HEK293 (cell line): ENCODE data around the gene SHROOM4.

Source experiments
- CTCF ChIA-PET: fragments of 350-600 bp; formaldehyde crosslinking; extraction: SDS; loops from one replicate; lab custom pipeline; 2021; ENCODE audit warnings: antibody characterized with exemption; lab: Yijun Ruan, JAX
- POLR2A ChIA-PET: fragments of 300-600 bp; formaldehyde crosslinking; extraction: SDS; loops from one replicate; lab custom pipeline; 2020; ENCODE audit warnings: antibody characterized with exemption, inconsistent platforms; lab: Yijun Ruan, JAX
- H3K27ac ChIP-seq: fragments of 200-500 bp; sonication (Bioruptor generic); 2 replicates; pipeline ENCODE4 v1.5.1; 2014; ENCODE audit warnings: low read depth, low read length, control low read depth, inconsistent platforms; ENCODE audit errors: extremely low read depth
- H3K36me3 ChIP-seq, 2 experiments: fragments of 200-500 bp in 1 of 2; sonication (Bioruptor generic) in 1 of 2; 1 replicate in 1 of 2; 2 replicates in 1 of 2; pipeline ENCODE4 v1.5.1; 2014 to 2017; ENCODE audit warnings: inconsistent platforms in 2 of 2, low read length in 2 of 2; ENCODE audit not compliant: control insufficient read depth in 2 of 2, insufficient read depth in 1 of 2
- H3K4me1 ChIP-seq: fragments of 200-500 bp; sonication (Bioruptor generic); 2 replicates; pipeline ENCODE4 v1.5.1; 2014; ENCODE audit warnings: mild to moderate bottlenecking, low read length, inconsistent platforms; ENCODE audit not compliant: control insufficient read depth, insufficient read depth
- H3K4me3 ChIP-seq: 2 replicates; pipeline ENCODE4 v1.5.1; 2011; ENCODE audit warnings: low read depth, mild to moderate bottlenecking, control low read depth, low read length, moderate library complexity
- H3K9me3 ChIP-seq: fragments of 200-500 bp; sonication (Bioruptor generic); 2 replicates; pipeline ENCODE4 v1.5.1; 2014; ENCODE audit warnings: low read depth, low read length, inconsistent platforms; ENCODE audit not compliant: control insufficient read depth, insufficient read depth
- BCL11A ChIP-seq: fragments of 450-650 bp; formaldehyde crosslinking; IDR thresholded peaks from 2 replicates; pipeline ENCODE4 v1.5.1; 2016; ENCODE audit warnings: low read depth, missing biosample characterization, missing genetic modification characterization
- HOXD13 ChIP-seq: sonication (generic); formaldehyde crosslinking; IDR thresholded peaks from 2 replicates; pipeline ENCODE4 v1.8.0; 2022; ENCODE audit warnings: missing genetic modification reagents, borderline replicate concordance
- TCF7L2 ChIP-seq: IDR thresholded peaks from 2 replicates; pipeline ENCODE4 v1.6.1; 2011; ENCODE audit warnings: low read depth, mild to moderate bottlenecking, inconsistent platforms, low read length, moderate library complexity, borderline replicate concordance
- ZNF184 ChIP-seq: fragments of 450-650 bp; IDR thresholded peaks from 2 replicates; pipeline ENCODE4 v1.5.1; 2018; ENCODE audit warnings: missing biosample characterization, mild to moderate bottlenecking, missing genetic modification characterization
- ZNF248 ChIP-seq: fragments of 450-650 bp; formaldehyde crosslinking; IDR thresholded peaks from 2 replicates; pipeline ENCODE4 v1.5.1; 2017; ENCODE audit warnings: missing biosample characterization, missing genetic modification characterization
- ZNF366 ChIP-seq: fragments of 450-650 bp; formaldehyde crosslinking; conservative IDR thresholded peaks from 2 replicates; pipeline ENCODE4 v1.5.1; 2016; ENCODE audit warnings: missing biosample characterization, missing genetic modification characterization
- ZNF843 ChIP-seq: fragments of 450-650 bp; formaldehyde crosslinking; IDR thresholded peaks from 2 replicates; pipeline ENCODE4 v1.5.1; 2016; ENCODE audit warnings: missing biosample characterization, missing genetic modification characterization
- TF ChIP-seq, protein P1 (sequence below): fragments of 450-650 bp; formaldehyde crosslinking; IDR thresholded peaks from 2 replicates; pipeline ENCODE4 v1.5.1; 2017; ENCODE audit warnings: missing biosample characterization, missing genetic modification characterization
- TF ChIP-seq, protein P2 (sequence below): fragments of 450-650 bp; formaldehyde crosslinking; IDR thresholded peaks from 2 replicates; pipeline ENCODE4 v1.5.1; 2017; ENCODE audit warnings: missing biosample characterization, mild to moderate bottlenecking, missing genetic modification characterization, moderate library complexity
- TF ChIP-seq, protein P3 (sequence below): fragments of 450-650 bp; formaldehyde crosslinking; IDR thresholded peaks from 2 replicates; pipeline ENCODE4 v1.5.1; 2016; ENCODE audit warnings: missing biosample characterization, missing genetic modification characterization
- TF ChIP-seq, protein P4 (sequence below): fragments of 450-650 bp; formaldehyde crosslinking; IDR thresholded peaks from 2 replicates; pipeline ENCODE4 v1.5.1; 2016; ENCODE audit warnings: missing biosample characterization, missing genetic modification characterization
- TF ChIP-seq, protein P5 (sequence below): fragments of 450-650 bp; formaldehyde crosslinking; conservative IDR thresholded peaks from 2 replicates; pipeline ENCODE4 v1.5.1; 2016; ENCODE audit warnings: low read depth, missing biosample characterization, missing genetic modification characterization

SHROOM4 gene

DNA sequence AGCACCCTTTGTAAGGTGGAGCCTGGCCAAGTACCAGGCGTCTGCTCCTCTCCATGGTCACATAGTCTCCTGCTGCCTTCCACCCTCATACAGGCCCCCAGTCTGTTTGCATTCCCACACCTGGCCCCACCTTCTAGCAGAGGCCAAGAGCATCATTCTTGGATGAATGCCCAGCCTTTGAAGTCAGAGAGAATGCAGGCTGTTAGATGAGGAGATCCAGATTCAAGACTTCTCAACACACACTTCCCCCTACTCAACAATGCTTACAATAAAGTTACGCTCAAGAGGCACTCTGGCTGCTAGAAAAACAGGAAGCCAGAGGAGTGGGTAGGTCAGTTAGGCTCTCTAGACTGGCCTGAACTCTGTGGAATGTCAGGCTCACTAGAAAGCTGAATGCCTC lies 43.3 kb downstream of the SHROOM4 start:
- TF ChIP-seq, protein P1, sequence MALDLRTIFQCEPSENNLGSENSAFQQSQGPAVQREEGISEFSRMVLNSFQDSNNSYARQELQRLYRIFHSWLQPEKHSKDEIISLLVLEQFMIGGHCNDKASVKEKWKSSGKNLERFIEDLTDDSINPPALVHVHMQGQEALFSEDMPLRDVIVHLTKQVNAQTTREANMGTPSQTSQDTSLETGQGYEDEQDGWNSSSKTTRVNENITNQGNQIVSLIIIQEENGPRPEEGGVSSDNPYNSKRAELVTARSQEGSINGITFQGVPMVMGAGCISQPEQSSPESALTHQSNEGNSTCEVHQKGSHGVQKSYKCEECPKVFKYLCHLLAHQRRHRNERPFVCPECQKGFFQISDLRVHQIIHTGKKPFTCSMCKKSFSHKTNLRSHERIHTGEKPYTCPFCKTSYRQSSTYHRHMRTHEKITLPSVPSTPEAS: no peak
- TF ChIP-seq TCF7L2: 0 out of 2 replicates have a peak, but pooled peaks have one; percentile 14
- Histone ChIP-seq H3K4me1 (no peaks in the 10 kb centered on the region), H3K36me3 (no peaks in the 10 kb centered on the region), H3K9me3 (no peaks in the 10 kb centered on the region), H3K27ac (no peak overlapping the region), H3K4me3 (no peak overlapping the region)
- POLR2A ChIA-PET: no interaction called here
- CTCF ChIA-PET: interaction anchor here (1.4 kb wide), 1 partner anchor 132 kb away, joined by 4 read pairs; no protein-coding TSS in a partner anchor

DNA sequence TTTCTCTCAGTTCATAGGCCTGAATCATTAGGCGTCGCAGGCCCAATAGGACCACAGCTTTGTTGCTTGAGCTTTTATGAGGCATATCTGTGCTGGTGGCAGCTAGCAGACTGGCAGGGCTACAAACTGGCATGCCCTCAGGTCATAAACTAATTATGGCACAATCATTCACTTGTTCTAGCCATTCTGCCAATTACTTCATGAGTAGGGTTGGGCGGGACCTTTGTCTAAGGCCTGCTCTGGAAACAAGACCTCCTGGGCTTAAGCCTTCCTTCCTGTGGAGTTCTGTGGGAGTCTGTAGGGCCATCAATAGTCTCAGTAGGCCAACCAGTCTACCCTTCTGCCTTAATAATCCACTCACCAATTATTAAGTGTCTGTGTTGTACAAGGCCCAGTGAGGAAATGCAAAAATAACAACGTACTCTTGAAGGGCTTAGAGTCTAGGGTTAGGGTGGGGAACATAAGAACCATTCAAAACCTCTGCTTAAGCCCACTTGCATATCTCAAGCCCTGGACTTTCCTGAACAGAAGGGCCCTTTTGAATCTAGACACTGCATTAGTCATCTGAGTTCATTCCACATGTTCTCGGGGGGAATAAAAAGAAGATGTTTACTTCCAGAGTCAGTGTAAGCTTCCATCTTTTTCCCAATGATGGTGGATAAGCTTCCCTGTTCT lies 44.5 kb downstream of the SHROOM4 start:
- Histone ChIP-seq H3K9me3 (no peaks in the 10 kb centered on the region), H3K36me3 (no peaks in the 10 kb centered on the region), H3K27ac (no peak overlapping the region), H3K4me1 (no peaks in the 10 kb centered on the region), H3K4me3 (no peak overlapping the region)
- CTCF ChIA-PET: interaction anchor here (0.6 to 1.6 kb wide), 4 partner anchors 10 to 134 kb away, joined by 3 to 4 read pairs (median 4); no protein-coding TSS in a partner anchor
- POLR2A ChIA-PET: no interaction called here
- no peak for TF ChIP-seq HOXD13
- no peak for TF ChIP-seq ZNF248
- TF ChIP-seq, protein P2, sequence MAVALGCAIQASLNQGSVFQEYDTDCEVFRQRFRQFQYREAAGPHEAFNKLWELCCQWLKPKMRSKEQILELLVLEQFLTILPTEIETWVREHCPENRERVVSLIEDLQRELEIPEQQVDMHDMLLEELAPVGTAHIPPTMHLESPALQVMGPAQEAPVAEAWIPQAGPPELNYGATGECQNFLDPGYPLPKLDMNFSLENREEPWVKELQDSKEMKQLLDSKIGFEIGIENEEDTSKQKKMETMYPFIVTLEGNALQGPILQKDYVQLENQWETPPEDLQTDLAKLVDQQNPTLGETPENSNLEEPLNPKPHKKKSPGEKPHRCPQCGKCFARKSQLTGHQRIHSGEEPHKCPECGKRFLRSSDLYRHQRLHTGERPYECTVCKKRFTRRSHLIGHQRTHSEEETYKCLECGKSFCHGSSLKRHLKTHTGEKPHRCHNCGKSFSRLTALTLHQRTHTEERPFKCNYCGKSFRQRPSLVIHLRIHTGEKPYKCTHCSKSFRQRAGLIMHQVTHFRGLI (tag by site-specific recombination): no peak

DNA sequence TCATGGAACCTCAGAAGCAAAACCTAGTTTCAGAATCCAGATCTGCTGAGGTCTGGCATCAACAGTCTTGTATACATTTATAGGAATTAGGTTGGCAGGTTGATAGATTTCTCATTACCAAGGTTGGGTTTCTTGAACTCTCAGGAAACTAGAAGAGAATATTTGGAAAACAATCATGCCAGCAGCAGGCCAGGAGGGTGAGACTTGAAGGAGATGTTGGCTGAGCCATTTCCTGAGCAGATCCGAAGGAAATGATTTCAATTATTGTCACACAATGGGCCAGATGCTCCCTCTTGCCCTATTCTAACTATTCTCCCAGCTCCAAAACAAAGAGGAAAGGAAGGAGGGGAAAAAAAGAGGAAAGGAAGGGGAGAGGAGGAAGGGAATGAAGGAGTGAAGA lies 45.2 kb downstream of the SHROOM4 start:
- TF ChIP-seq, protein P3, sequence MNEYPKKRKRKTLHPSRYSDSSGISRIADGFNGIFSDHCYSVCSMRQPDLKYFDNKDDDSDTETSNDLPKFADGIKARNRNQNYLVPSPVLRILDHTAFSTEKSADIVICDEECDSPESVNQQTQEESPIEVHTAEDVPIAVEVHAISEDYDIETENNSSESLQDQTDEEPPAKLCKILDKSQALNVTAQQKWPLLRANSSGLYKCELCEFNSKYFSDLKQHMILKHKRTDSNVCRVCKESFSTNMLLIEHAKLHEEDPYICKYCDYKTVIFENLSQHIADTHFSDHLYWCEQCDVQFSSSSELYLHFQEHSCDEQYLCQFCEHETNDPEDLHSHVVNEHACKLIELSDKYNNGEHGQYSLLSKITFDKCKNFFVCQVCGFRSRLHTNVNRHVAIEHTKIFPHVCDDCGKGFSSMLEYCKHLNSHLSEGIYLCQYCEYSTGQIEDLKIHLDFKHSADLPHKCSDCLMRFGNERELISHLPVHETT: no peak
- no peak for TF ChIP-seq ZNF843 (tag by site-specific recombination)
- TF ChIP-seq ZNF366 (tag by site-specific recombination): 0 out of 2 replicates have a peak, but pooled peaks have one; percentile 29
- TF ChIP-seq, protein P4, sequence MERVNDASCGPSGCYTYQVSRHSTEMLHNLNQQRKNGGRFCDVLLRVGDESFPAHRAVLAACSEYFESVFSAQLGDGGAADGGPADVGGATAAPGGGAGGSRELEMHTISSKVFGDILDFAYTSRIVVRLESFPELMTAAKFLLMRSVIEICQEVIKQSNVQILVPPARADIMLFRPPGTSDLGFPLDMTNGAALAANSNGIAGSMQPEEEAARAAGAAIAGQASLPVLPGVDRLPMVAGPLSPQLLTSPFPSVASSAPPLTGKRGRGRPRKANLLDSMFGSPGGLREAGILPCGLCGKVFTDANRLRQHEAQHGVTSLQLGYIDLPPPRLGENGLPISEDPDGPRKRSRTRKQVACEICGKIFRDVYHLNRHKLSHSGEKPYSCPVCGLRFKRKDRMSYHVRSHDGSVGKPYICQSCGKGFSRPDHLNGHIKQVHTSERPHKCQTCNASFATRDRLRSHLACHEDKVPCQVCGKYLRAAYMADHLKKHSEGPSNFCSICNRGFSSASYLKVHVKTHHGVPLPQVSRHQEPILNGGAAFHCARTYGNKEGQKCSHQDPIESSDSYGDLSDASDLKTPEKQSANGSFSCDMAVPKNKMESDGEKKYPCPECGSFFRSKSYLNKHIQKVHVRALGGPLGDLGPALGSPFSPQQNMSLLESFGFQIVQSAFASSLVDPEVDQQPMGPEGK: no peak
- TF ChIP-seq, all 188 proteins: peak for 1
- Histone ChIP-seq H3K36me3 (no peaks in the 10 kb centered on the region), H3K9me3 (no peaks in the 10 kb centered on the region), H3K27ac (no peak overlapping the region), H3K4me1 (no peaks in the 10 kb centered on the region), H3K4me3 (no peak overlapping the region)
- ChIA-PET POLR2A (no interaction called here), CTCF (interaction anchor here (0.6 to 1.6 kb wide), 4 partner anchors 9 to 342 kb away, joined by 3 to 4 read pairs (median 3); no protein-coding TSS in a partner anchor)

DNA sequence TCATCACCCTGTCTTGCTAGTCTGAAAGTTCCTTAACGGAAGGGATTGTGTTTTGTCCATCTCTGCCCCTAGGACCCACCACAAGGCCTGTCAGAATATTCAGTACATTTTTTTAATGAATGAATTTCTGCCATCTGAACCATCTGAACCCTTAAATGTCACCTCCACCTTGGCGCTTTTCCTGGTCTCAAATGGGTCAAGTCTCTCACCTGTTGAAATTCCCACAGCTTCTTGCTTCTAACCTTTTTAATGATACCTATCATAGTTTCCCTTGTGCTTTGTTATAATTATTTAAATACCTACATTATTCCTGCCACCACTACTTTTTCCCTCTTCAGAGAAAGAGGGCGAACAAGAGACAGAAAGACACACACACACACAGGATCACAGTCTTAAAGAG lies 48.0 kb downstream of the SHROOM4 start:
- Histone ChIP-seq H3K4me3 (no peak overlapping the region), H3K4me1 (no peaks in the 10 kb centered on the region), H3K9me3 (no peaks in the 10 kb centered on the region), H3K36me3 (no peaks in the 10 kb centered on the region), H3K27ac (no peak overlapping the region)
- CTCF ChIA-PET: interaction anchor here (0.7 kb wide), 1 partner anchor 234 kb away, joined by 4 read pairs; no protein-coding TSS in a partner anchor
- POLR2A ChIA-PET: no interaction called here
- TF ChIP-seq, protein P5, sequence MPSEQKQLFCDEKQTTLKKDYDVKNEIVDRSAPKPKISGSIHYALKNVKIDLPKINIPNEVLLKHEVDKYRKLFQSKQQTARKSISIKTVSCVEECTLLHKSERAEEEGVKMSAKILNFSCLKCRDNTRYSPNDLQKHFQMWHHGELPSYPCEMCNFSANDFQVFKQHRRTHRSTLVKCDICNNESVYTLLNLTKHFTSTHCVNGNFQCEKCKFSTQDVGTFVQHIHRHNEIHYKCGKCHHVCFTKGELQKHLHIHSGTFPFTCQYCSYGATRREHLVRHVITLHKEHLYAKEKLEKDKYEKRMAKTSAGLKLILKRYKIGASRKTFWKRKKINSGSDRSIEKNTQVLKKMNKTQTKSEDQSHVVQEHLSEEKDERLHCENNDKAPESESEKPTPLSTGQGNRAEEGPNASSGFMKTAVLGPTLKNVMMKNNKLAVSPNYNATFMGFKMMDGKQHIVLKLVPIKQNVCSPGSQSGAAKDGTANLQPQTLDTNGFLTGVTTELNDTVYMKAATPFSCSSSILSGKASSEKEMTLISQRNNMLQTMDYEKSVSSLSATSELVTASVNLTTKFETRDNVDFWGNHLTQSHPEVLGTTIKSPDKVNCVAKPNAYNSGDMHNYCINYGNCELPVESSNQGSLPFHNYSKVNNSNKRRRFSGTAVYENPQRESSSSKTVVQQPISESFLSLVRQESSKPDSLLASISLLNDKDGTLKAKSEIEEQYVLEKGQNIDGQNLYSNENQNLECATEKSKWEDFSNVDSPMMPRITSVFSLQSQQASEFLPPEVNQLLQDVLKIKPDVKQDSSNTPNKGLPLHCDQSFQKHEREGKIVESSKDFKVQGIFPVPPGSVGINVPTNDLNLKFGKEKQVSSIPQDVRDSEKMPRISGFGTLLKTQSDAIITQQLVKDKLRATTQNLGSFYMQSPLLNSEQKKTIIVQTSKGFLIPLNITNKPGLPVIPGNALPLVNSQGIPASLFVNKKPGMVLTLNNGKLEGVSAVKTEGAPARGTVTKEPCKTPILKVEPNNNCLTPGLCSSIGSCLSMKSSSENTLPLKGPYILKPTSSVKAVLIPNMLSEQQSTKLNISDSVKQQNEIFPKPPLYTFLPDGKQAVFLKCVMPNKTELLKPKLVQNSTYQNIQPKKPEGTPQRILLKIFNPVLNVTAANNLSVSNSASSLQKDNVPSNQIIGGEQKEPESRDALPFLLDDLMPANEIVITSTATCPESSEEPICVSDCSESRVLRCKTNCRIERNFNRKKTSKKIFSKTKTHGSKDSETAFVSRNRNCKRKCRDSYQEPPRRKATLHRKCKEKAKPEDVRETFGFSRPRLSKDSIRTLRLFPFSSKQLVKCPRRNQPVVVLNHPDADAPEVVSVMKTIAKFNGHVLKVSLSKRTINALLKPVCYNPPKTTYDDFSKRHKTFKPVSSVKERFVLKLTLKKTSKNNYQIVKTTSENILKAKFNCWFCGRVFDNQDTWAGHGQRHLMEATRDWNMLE (tag by site-specific recombination): no peak
- TF ChIP-seq BCL11A (no peak), ZNF184 (tag by site-specific recombination) (no peak)
